HCT116 (cell line): ENCODE results near the gene TNN.

Experiments
- CBX3 ChIP-seq: IDR thresholded peaks from 2 replicates; pipeline ENCODE4 v1.6.1; 2012; ENCODE audit warnings: low read depth
- SRF ChIP-seq: IDR thresholded peaks from 2 replicates; pipeline ENCODE4 v1.6.1; 2012; ENCODE audit warnings: low read depth
- TF ChIP-seq, protein P1 (sequence below), 3 experiments: fragments of 200-600 bp in 1 of 3; sonication (generic) in 1 of 3; IDR thresholded peaks in 2 of 3; conservative IDR thresholded peaks in 1 of 3; 2 replicates each; pipeline ENCODE4 v1.5.1; 2012 to 2017; ENCODE audit warnings: low read depth in 2 of 3, low read length in 2 of 3, antibody characterized with exemption in 1 of 3, borderline replicate concordance in 1 of 3, control low read depth in 1 of 3, mild to moderate bottlenecking in 1 of 3, mixed read lengths in 1 of 3, mixed run types in 1 of 3, moderate library complexity in 1 of 3; ENCODE audit not compliant: insufficient read depth in 1 of 3

GRCh38 chr1:175162955-175163354 is 95.3 kb downstream of the TNN start:
- TF ChIP-seq, protein P1, sequence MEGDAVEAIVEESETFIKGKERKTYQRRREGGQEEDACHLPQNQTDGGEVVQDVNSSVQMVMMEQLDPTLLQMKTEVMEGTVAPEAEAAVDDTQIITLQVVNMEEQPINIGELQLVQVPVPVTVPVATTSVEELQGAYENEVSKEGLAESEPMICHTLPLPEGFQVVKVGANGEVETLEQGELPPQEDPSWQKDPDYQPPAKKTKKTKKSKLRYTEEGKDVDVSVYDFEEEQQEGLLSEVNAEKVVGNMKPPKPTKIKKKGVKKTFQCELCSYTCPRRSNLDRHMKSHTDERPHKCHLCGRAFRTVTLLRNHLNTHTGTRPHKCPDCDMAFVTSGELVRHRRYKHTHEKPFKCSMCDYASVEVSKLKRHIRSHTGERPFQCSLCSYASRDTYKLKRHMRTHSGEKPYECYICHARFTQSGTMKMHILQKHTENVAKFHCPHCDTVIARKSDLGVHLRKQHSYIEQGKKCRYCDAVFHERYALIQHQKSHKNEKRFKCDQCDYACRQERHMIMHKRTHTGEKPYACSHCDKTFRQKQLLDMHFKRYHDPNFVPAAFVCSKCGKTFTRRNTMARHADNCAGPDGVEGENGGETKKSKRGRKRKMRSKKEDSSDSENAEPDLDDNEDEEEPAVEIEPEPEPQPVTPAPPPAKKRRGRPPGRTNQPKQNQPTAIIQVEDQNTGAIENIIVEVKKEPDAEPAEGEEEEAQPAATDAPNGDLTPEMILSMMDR (IDR thresholded peaks at IDR 0.05 in 2 of 3, conservative IDR thresholded peaks at IDR 0.05 in 1 of 3; ENCODE audit: borderline replicate concordance in 1 of 3, insufficient read depth in 1 of 3, low read depth in 2 of 3, low read length in 2 of 3): no peak
- TF ChIP-seq SRF (no peak), CBX3 (no peak)
